ENCODE results near the gene COG7.

DNA sequence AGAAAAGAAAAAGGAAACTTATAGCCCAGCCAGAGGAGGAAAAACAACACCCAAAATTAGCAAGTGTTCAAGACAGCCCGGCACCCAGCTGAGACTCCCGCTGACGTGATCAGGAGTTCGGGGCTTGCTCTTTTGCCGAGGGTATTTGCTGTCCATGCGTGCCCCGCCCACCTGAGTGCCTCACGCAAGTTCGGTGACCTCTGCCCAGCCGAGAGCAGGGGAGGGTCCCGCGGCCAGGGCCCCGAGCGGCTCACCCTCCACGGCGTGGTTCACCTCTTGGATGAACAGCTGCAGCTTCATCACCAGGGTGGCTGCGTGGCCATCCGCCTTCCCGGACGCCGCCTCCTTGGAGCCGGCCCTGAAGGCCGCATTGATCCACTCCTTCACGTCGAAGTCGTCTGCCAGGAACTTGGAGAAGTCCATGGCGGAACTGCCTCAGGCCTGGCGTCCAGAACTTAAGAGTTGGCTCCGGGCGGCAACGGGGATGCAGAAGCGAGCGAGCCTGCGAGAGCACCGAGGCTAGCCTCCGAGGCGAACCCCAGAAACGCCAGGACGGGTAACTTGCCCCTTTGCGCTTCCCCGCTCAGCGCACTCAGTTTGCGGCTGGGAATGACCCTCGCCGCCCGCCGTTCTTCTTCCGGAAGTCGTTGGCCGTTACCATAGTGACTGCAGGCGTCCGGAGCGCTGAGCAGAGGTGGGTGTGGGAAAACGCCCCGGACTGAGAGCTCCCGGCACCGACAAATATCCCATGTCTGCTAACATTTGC lies at the start of gene COG7:
- TF ChIP-seq, protein P1, sequence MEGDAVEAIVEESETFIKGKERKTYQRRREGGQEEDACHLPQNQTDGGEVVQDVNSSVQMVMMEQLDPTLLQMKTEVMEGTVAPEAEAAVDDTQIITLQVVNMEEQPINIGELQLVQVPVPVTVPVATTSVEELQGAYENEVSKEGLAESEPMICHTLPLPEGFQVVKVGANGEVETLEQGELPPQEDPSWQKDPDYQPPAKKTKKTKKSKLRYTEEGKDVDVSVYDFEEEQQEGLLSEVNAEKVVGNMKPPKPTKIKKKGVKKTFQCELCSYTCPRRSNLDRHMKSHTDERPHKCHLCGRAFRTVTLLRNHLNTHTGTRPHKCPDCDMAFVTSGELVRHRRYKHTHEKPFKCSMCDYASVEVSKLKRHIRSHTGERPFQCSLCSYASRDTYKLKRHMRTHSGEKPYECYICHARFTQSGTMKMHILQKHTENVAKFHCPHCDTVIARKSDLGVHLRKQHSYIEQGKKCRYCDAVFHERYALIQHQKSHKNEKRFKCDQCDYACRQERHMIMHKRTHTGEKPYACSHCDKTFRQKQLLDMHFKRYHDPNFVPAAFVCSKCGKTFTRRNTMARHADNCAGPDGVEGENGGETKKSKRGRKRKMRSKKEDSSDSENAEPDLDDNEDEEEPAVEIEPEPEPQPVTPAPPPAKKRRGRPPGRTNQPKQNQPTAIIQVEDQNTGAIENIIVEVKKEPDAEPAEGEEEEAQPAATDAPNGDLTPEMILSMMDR (IDR thresholded peaks at IDR 0.05; ENCODE audit: extremely low read depth in 1 of 2, insufficient read depth in 1 of 2, low read depth in 1 of 2, low read length in 2 of 2) = no peak
- TF ChIP-seq POLR2A (IDR thresholded peaks at IDR 0.05; ENCODE audit: low read depth, low read length) = peak; percentile 22
- TF ChIP-seq POLR2AphosphoS5 (IDR thresholded peaks at IDR 0.05; ENCODE audit: insufficient read depth, low read depth, low read length) = peak; percentile 74
- TF ChIP-seq JUN (IDR thresholded peaks at IDR 0.05; ENCODE audit: borderline replicate concordance, insufficient read depth, insufficient read length, low read depth) = no peak
- no peak for TF ChIP-seq EZH2 (IDR thresholded peaks at IDR 0.05; ENCODE audit: borderline replicate concordance, low read depth, low read length, severe bottlenecking)
